ENCODE measurements around the gene MCC.

The MCC gene

GRCh38 chr5:113274836-113275414 lies 213.3 kb downstream of the MCC start:
- TF ChIP-seq, protein P1, sequence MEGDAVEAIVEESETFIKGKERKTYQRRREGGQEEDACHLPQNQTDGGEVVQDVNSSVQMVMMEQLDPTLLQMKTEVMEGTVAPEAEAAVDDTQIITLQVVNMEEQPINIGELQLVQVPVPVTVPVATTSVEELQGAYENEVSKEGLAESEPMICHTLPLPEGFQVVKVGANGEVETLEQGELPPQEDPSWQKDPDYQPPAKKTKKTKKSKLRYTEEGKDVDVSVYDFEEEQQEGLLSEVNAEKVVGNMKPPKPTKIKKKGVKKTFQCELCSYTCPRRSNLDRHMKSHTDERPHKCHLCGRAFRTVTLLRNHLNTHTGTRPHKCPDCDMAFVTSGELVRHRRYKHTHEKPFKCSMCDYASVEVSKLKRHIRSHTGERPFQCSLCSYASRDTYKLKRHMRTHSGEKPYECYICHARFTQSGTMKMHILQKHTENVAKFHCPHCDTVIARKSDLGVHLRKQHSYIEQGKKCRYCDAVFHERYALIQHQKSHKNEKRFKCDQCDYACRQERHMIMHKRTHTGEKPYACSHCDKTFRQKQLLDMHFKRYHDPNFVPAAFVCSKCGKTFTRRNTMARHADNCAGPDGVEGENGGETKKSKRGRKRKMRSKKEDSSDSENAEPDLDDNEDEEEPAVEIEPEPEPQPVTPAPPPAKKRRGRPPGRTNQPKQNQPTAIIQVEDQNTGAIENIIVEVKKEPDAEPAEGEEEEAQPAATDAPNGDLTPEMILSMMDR (IDR thresholded peaks at IDR 0.05; ENCODE audit: insufficient read depth, low read length, poor library complexity, severe bottlenecking), result no peak
- Histone ChIP-seq H3K27me3 (replicated peaks; ENCODE audit: control insufficient read depth, insufficient read depth, low read length) (no peaks in the 10 kb centered on the region), H3K4me3 (replicated peaks; ENCODE audit: low read depth, low read length) (no peak overlapping the region), H3K36me3 (ENCODE audit: control insufficient read depth, insufficient read depth, low read length) (no peaks in the 10 kb centered on the region)
- DNase-seq (ENCODE audit: extremely low read depth, insufficient read length), result no peak

- DNase-seq (ENCODE audit: extremely low read depth, insufficient read length), result no peak
- TF ChIP-seq, protein P1 (IDR thresholded peaks at IDR 0.05; ENCODE audit: insufficient read depth, low read length, poor library complexity, severe bottlenecking), result no peak
- H3K27me3 ChIP-seq (replicated peaks; ENCODE audit: control insufficient read depth, insufficient read depth, low read length), result no peaks in the 10 kb centered on the region
- no peak overlapping the region for H3K4me3 ChIP-seq (replicated peaks; ENCODE audit: low read depth, low read length)
- H3K36me3 ChIP-seq (ENCODE audit: control insufficient read depth, insufficient read depth, low read length), result no peaks in the 10 kb centered on the region
Measured at GRCh38 chr5:113273948-113274347, 214.3 kb downstream of the MCC start.

DNA sequence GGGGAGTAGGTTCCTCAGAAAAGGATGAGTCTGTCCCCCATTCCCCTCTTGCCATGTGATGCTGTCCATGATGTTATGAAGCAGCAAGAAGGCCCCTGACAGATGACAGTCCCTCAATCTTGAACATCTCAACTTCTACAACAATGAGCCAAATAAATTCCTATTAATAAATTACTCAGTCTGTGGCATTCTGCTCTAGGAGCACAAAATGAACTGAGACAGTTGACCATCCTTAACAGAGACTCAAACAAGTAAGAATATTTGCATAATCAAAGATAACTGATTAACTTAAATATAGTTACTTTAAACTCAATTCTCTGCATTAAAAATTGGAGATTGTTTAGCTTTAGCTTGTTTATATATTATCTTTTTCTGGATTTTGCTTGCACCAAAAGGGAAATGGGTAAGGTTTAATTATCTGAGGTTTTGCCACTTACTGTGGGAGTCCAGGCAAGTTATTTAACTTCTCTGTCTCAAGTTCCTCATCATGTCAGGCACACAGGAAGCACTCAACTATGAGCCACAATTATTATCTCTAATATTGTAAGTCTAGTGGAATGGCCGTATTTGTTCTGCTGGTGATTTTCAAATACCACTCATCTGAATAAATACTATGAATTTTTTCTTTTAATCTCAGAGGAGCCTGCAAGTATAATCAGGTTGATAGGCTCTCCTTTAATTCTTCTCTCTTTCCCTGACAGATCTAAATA lies 216.4 kb downstream of the MCC start:
- H3K36me3 ChIP-seq (ENCODE audit: control insufficient read depth, insufficient read depth, low read length), result no peaks in the 10 kb centered on the region
- no peak for DNase-seq (ENCODE audit: extremely low read depth, insufficient read length)
- H3K4me3 ChIP-seq (replicated peaks; ENCODE audit: low read depth, low read length), result no peak overlapping the region
- no peaks in the 10 kb centered on the region for H3K27me3 ChIP-seq (replicated peaks; ENCODE audit: control insufficient read depth, insufficient read depth, low read length)
- TF ChIP-seq, protein P1 (IDR thresholded peaks at IDR 0.05; ENCODE audit: insufficient read depth, low read length, poor library complexity, severe bottlenecking), result no peak

DNA sequence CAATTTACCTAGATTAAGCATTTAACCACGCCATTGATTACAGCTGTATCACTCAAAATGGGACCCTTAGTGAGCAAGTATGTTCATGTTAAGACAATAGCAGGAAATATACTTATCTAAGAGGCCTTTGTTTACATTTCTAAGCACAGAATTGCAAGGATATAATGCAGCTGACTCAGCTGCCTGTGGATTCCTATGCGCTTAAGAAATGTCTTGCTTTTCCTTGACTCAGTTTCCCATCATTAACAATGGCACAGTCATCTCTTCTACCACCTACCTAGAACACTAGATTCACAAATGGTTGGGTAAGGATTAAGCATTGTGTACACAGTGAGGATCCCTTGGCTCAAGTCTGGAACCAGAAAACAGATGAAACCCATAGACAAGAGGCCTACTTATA lies 217.2 kb downstream of the MCC start:
- DNase-seq (ENCODE audit: extremely low read depth, insufficient read length), result no peak
- H3K36me3 ChIP-seq (ENCODE audit: control insufficient read depth, insufficient read depth, low read length), result no peaks in the 10 kb centered on the region
- H3K27me3 ChIP-seq (replicated peaks; ENCODE audit: control insufficient read depth, insufficient read depth, low read length), result no peaks in the 10 kb centered on the region
- no peak overlapping the region for H3K4me3 ChIP-seq (replicated peaks; ENCODE audit: low read depth, low read length)
- TF ChIP-seq, protein P1 (IDR thresholded peaks at IDR 0.05; ENCODE audit: insufficient read depth, low read length, poor library complexity, severe bottlenecking), result no peak

GRCh38 chr5:113270086-113270485 lies 218.2 kb downstream of the MCC start:
- H3K27me3 ChIP-seq (replicated peaks; ENCODE audit: control insufficient read depth, insufficient read depth, low read length), result no peaks in the 10 kb centered on the region
- no peaks in the 10 kb centered on the region for H3K36me3 ChIP-seq (ENCODE audit: control insufficient read depth, insufficient read depth, low read length)
- DNase-seq (ENCODE audit: extremely low read depth, insufficient read length), result no peak
- TF ChIP-seq, protein P1 (IDR thresholded peaks at IDR 0.05; ENCODE audit: insufficient read depth, low read length, poor library complexity, severe bottlenecking), result no peak
- no peak overlapping the region for H3K4me3 ChIP-seq (replicated peaks; ENCODE audit: low read depth, low read length)

Data from GM06990 (cell line).